GM21447 (cell line): Measurements from ENCODE around the gene EBF3.

Source experiments
- ATAC-seq: cut with Tn5 transposase; IDR thresholded peaks from one replicate; pipeline ENCODE4 v1.9.1; 2021; ENCODE audit not compliant: unreplicated experiment

EBF3 gene

GRCh38 chr10:129809431-129809830 lies 154.6 kb downstream of the EBF3 start:
- no peak for ATAC-seq

GRCh38 chr10:129808092-129808983 lies 155.7 kb downstream of the EBF3 start:
- no peak for ATAC-seq

- no peak for ATAC-seq
These were observed 156.9 kb downstream of the EBF3 start for GRCh38 chr10:129807211-129807610.

- no peak for ATAC-seq
These were observed 163.2 kb downstream of the EBF3 start for GRCh38 chr10:129800796-129801340.

- no peak for ATAC-seq
These were observed 164.1 kb downstream of the EBF3 start for GRCh38 chr10:129799942-129800341.

GRCh38 chr10:129796710-129797420 lies 167.2 kb downstream of the EBF3 start:
- ATAC-seq, result no peak

GRCh38 chr10:129793996-129794395 lies 170.1 kb downstream of the EBF3 start:
- ATAC-seq, result no peak

- ATAC-seq, result no peak
These were observed 170.6 kb downstream of the EBF3 start for GRCh38 chr10:129793479-129793878.

- no peak for ATAC-seq
These were observed 171.2 kb downstream of the EBF3 start for GRCh38 chr10:129792864-129793263.

GRCh38 chr10:129792141-129792540 lies 171.9 kb downstream of the EBF3 start:
- ATAC-seq, result no peak

- ATAC-seq, result no peak
These were observed 173.2 kb downstream of the EBF3 start for GRCh38 chr10:129790715-129791446.

- no peak for ATAC-seq
These were observed 175.9 kb downstream of the EBF3 start for GRCh38 chr10:129788215-129788614.

- ATAC-seq, result no peak
These were observed 176.5 kb downstream of the EBF3 start for GRCh38 chr10:129787557-129787956.

- no peak for ATAC-seq
These were observed 177.9 kb downstream of the EBF3 start for GRCh38 chr10:129786216-129786615.

- ATAC-seq, result no peak
These were observed 178.5 kb downstream of the EBF3 start for GRCh38 chr10:129785536-129785981.
